NCI-H82 (cell line): ENCODE results near the gene STRADA.

Experiments used
- DNase-seq: peaks from one replicate; lab custom pipeline; 2025; lab: John Stamatoyannopoulos, UW

The STRADA gene

DNA sequence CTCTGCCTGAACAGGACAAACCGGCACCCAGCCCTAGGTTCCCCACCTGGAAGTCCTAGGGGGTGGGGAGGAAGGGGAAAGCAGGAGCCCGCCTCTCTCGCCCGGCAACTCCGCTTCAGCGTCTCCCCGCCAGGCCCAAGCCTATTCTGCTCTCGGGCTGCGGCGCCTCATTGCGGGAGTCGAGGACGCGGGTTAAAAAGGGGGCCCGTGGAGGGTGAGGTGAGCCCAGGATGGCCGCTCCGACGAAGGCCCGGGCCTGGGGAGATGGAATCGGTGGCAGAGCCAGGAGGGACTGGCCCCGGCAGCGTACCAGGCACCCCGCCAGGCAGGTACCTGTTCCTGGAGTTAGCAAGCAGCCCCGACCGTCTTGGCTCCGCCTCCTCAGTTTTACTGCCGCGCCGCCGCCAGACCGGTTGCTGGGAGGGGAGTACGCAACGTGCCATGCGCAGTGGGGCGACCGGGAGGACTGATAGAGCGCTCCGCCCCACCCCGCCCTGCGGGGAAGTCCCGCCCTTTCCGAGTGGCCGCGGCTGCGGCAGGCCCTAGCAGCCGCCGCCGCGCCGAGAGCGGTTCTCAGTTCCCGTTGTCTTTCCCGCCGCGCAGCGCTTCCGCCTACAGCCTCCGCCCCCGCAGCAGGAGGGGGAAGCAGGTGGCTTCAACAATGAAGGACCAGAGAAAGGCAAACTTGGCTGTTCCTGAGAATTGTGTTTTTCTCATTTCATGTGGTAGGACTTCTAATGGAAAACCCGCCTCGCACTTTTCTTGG, at the start of gene STRADA:
TSS of gene STRADA (minus strand) at position 392 of the 766 bp plus-strand sequence. CDS start 13,430 bp downstream, outside the sequence.
- DNase-seq = peak; percentile 99

- DNase-seq = no peak
Observed at GRCh38 chr17:63790057-63790456, 48.5 kb upstream of the STRADA start.

DNA sequence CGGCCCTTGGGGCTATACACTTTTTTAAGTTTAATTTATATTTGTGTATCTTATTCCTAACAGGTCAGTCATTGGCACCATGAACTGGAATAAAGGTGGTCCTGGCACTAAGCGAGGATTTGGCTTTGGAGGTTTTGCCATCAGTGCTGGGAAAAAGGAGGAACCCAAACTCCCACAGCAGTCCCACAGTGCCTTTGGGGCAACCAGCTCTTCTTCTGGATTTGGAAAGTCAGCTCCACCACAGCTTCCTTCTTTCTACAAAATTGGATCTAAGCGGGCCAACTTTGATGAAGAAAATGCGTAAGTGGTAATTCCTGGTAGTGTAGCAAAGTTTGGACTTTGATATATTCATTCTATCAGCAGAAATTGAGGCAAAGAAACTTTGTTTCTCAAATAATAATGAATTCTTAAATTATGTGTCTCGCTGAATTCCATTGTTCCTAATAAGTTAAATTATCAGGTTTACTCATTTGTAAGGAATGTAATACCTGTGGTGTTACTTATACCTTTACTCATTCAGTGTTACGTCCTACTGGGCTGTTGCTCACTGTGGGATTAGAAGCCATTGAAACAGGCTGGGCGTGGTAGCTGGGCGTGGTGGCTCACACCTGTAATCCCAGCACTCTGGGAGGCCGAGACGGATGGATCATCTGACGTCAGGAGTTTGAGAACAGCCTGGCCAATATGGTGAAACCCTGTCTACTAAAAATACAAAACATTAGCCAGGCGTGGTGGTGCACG, 45.5 kb upstream of the STRADA start:
- DNase-seq = no peak

DNA sequence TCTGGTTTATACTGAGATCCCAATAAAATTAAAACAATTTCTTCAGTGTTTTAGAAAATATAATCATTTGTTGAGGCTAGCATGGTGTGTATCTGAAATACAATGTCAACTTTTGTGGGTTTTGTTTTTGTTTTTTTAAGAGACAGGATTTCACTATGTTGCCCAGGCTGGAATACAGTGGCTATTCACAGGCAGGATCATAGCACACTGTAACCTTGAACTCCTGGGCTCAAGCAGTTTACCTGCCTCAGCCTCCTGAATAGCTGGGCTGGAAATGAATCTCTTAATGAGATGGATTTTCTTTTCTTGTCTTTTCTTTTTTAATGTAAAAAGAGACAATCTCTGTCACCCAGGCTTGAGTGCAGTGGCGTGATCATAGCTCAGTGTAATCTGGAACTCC, 44.5 kb upstream of the STRADA start:
- DNase-seq = no peak

- no peak for DNase-seq
Observed at GRCh38 chr17:63785556-63785955, 44.0 kb upstream of the STRADA start.

- no peak for DNase-seq
Observed at GRCh38 chr17:63783522-63783921, 41.9 kb upstream of the STRADA start.

- DNase-seq = no peak
Observed at GRCh38 chr17:63780928-63781327, 39.3 kb upstream of the STRADA start.

DNA sequence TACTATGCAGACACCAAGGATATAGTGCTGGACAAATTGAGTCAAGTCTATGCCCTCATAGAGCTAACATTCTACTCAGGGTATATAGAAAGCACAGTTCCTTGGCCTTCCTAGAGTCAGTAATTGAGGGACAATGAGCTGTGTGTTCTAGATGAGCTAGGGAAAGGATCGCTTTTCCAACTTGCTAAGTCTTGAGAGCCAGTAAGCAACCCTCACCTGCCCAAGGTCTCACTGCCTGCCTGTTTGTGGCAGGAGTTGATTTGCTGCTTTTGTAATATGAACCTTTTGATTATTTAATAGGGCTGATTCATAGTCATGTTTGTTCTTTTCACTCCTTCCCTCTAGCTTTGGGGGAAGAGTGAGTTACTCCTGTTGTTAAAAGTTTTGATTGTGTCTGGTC, 38.9 kb upstream of the STRADA start:
- no peak for DNase-seq

DNA sequence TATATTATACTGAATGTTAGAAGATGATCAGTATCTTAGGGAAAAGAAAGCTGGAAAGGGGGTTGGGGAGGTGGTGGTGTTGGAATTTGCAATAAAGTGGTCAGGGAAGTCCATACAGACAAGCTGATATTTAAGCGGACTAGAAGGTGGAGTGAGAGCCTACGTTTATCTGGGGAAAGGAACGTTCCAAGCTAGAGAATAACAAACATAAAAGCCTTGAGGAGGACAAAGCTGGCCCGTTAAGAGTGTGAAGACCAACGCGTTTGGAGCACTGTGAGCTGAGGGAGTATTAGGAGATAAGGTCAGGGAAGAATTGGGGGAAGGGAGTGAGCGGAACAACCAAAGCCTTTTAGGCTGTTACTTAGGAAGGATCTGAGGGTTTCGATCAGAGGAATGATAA, 33.8 kb upstream of the STRADA start:
- peak; percentile 45 for DNase-seq

DNA sequence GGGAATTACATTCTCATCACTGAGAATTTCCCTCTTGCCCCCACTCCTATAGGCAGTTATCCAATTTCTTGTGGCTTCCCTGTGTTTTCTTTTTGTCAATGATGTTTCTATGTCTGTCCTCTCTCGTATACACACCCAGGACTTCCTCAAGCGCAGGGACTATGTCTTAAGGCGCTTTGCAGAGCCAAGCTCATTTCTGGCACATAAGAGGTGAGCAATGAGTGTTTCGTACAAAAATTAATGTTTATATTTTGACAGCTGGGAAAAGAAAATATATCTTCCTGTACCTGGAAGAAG, 33.3 kb upstream of the STRADA start:
- DNase-seq = peak; percentile 33

GRCh38 chr17:63774141-63774968, 32.8 kb upstream of the STRADA start, which contains the start of gene DDX42:
Gene DDX42 (plus strand): TSS chr17:63774170. CDS start chr17:63787050, 12,880 bp downstream.
- peak; percentile 76 for DNase-seq

DNA sequence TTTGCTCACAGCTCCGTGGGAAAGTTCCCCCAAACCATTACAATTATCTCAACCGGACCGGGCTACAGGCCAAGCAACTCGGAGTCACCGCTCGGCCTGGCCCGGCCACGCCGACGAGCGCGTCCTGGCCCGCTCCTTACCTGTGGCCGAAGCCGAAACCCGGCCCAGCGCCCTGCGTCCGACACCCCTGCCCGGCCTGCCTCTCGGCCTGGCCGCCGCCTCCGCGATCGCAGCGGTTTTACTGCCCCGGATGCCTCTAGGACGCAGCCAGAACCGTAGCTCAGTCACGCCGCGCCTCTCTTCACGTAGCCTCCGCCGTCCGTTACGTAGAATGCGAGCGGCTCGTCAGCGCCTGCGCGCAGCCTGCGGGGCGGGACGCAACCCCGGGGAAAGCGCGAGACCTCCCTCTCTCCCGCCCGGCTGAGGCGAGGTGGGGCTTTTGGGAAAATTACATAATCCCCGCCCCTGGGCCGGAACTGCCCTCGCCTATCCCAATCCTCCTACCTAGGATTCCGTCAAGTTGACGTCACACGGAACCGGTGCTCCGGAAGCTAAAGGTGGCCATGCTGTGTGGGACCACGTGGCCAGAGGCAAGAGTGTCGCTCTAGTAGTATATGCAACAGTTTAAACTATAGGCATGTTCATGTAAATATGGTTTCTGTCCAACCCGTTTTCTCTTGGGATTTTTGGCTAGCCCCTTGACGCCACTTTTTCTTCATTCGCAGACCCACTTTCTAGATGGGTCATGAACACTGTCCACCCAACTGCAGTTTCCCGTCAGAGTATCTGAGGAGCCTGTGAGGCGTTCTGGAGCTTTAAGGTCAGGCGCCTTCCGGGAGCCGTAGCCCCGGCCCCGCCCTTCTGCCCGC, 31.9 kb upstream of the STRADA start, which contains the start of gene CCDC47:
TSS of gene CCDC47 (minus strand) at position 326 of the 869 bp plus-strand sequence. CDS start 7,422 bp downstream, outside the sequence.
- peak; percentile 100 for DNase-seq

DNA sequence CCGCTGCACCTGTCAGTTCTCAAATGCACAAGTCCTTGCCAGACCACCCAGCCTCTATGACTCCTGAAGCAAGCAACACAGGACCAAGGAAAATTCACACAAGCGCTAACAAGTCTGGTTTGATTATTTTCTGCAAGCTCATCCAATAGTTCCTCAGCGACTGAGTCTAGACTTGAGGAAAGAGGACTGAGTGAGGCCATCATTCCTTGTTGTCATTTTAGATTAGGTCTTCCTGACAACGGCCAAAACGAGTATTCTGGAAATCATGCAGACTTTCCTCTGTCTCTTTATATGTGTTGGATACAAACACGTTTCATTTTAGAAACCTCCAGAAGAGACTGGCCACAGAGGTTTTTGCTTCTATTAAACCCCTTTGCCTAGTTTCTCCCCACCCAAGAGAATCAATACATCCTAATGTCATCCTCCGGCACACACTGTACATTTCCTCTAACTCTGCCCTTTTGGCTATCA, 31.2 kb upstream of the STRADA start:
- DNase-seq = peak; percentile 41

- no peak for DNase-seq
Observed at GRCh38 chr17:63768433-63768832, 26.8 kb upstream of the STRADA start.

- DNase-seq = no peak
Observed at GRCh38 chr17:63766754-63767153, 25.2 kb upstream of the STRADA start.

- DNase-seq = no peak
Observed at GRCh38 chr17:63764716-63765115, 23.1 kb upstream of the STRADA start.

DNA sequence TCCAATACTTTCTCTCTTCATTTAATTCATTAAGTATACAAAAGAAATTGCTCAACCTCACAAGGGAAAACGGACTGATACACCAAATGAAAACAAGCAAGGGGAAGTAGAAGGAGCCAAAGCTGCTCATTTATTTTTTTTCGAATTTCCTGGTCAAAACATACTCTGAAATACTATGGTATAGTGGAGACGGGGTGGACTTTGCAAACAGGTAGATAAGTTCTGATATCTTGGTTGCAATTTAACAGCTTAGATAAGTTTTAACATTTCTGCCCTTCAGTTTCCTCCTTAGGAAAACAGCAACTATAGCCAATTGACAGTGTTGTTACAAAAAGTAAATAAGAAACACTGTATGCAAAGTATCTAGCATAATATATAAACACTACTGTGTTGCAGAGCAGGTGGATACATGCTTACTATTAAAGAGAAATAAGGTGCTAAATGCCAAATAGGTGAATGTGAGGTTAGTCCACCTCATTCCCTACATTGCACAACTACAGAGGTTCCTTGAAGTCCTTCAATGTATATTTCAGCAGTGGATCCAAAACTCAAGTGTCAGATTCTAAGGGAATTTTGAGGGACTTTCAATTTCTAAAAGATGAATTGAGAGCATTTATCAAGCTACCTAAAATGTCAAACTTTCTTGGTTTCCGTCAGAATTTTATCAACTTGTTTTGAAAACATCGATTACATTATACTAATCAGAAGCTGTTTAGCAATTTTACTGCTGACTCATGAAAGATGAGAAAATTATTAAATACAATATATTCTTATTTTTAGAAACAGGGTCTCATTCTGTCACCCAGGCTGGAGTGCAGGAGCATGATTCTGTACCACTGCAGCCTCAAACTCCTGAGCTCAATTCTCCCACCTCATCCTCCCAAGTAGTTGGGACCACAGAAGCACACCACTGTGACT, 20.8 kb upstream of the STRADA start:
- DNase-seq = no peak

- no peak for DNase-seq
Observed at GRCh38 chr17:63760771-63761539, 19.4 kb upstream of the STRADA start.

GRCh38 chr17:63758428-63758827, 16.8 kb upstream of the STRADA start:
- no peak for DNase-seq
